HepG2 (cell line): ENCODE measurements around the gene DDIT4. TPM values are rescaled to one million over a fixed set of nuclear protein-coding genes. Genes with fewer than 3 reads are reported as not detected.

Experiments
- ARID3A ChIP-seq: IDR thresholded peaks from 2 replicates; pipeline ENCODE4 v1.6.1; 2012; ENCODE audit warnings: low read depth, low read length, improper control_type of control experiment
- ASH2L ChIP-seq: fragments of 300-600, 200-600 bp; sonication (generic); IDR thresholded peaks from 2 replicates; pipeline ENCODE4 v1.7.0; 2017; ENCODE audit warnings: low read depth, mild to moderate bottlenecking, moderate library complexity, mixed read lengths, low read length; ENCODE audit not compliant: insufficient read length
- HOXA3 ChIP-seq: sonication (generic); formaldehyde crosslinking; IDR thresholded peaks from 2 replicates; pipeline ENCODE4 v1.5.0; 2020; ENCODE audit warnings: missing genetic modification reagents
- HOXA9 ChIP-seq: sonication (generic); formaldehyde crosslinking; IDR thresholded peaks from 2 replicates; pipeline ENCODE4 v1.8.1; 2022; ENCODE audit warnings: missing genetic modification reagents, mild to moderate bottlenecking, moderate library complexity, borderline replicate concordance
- KDM5B ChIP-seq: sonication (generic); formaldehyde crosslinking; IDR thresholded peaks from 2 replicates; pipeline ENCODE4 v1.4.0; 2020; ENCODE audit warnings: missing genetic modification reagents, mild to moderate bottlenecking, borderline replicate concordance
- RFX1 ChIP-seq: fragments of 450-650 bp; IDR thresholded peaks from 2 replicates; pipeline ENCODE4 v1.6.1; 2017
- ZBTB38 ChIP-seq: sonication (generic); formaldehyde crosslinking; IDR thresholded peaks from 2 replicates; pipeline ENCODE4 v1.5.1; 2020; ENCODE audit warnings: mild to moderate bottlenecking, missing genetic modification reagents
- ZBTB49 ChIP-seq: sonication (generic); formaldehyde crosslinking; IDR thresholded peaks from 2 replicates; pipeline ENCODE4 v1.4.0; 2020; ENCODE audit warnings: missing genetic modification reagents, borderline replicate concordance
- ZNF709 ChIP-seq: sonication (generic); formaldehyde crosslinking; IDR thresholded peaks from 2 replicates; pipeline ENCODE4 v1.5.0; 2020; ENCODE audit warnings: mild to moderate bottlenecking, missing genetic modification reagents
- ZNF850 ChIP-seq: sonication (generic); formaldehyde crosslinking; conservative IDR thresholded peaks from 2 replicates; pipeline ENCODE4 v1.9.0; 2021; ENCODE audit warnings: mild to moderate bottlenecking, missing genetic modification reagents
- polyA plus RNA-seq, 8 experiments: library from polyadenylated mRNA; depleted of rRNA in 3 of 8; stranded (reverse) in 7 of 8; unstranded in 1 of 8; fragments of >200 nt; fragmentation: Illumina TruSeq in 4 of 8; extraction: Trizol in 4 of 8; gene quantifications; 2 replicates each; pipeline versions ENCODE4 v1.2.1 to v1.2.3, GENCODE V29; 2011 to 2016; ENCODE audit warnings: low read depth in 4 of 8, missing spikeins in 1 of 8, mixed read lengths in 1 of 8; ENCODE audit not compliant: insufficient read depth in 1 of 8
- total RNA-seq, 5 experiments: library from RNA; depleted of rRNA; stranded (reverse); fragments of >200 nt; fragmentation: Illumina TruSeq; extraction: Trizol; gene quantifications; 2 replicates each; pipeline ENCODE4 v1.2.3, GENCODE V29; 2016; ENCODE audit warnings: low read depth in 1 of 5
- TF ChIP-seq, protein P1 (sequence below): sonication (generic); formaldehyde crosslinking; IDR thresholded peaks from 2 replicates; pipeline ENCODE4 v1.5.1; 2020; ENCODE audit warnings: missing genetic modification reagents, mild to moderate bottlenecking, borderline replicate concordance
- TF ChIP-seq, protein P2 (sequence below): sonication (generic); formaldehyde crosslinking; IDR thresholded peaks from 2 replicates; pipeline ENCODE4 v1.4.0; 2020; ENCODE audit warnings: low read depth, missing genetic modification reagents
- TF ChIP-seq, protein P3 (sequence below): sonication (generic); formaldehyde crosslinking; IDR thresholded peaks from 2 replicates; pipeline ENCODE4 v1.8.0; 2022; ENCODE audit warnings: mild to moderate bottlenecking, missing genetic modification reagents, moderate library complexity
- TF ChIP-seq, protein P4 (sequence below): sonication (generic); formaldehyde crosslinking; IDR thresholded peaks from 2 replicates; pipeline ENCODE4 v1.4.0; 2020; ENCODE audit warnings: mild to moderate bottlenecking, low read depth, missing genetic modification reagents

Gene DDIT4
- total and polyA plus RNA-seq, 2 of the 13 experiments (the other 11 are each of a cell fraction or from before 2014, with no cell fraction given) = 35.6 to 40.7 TPM

DNA sequence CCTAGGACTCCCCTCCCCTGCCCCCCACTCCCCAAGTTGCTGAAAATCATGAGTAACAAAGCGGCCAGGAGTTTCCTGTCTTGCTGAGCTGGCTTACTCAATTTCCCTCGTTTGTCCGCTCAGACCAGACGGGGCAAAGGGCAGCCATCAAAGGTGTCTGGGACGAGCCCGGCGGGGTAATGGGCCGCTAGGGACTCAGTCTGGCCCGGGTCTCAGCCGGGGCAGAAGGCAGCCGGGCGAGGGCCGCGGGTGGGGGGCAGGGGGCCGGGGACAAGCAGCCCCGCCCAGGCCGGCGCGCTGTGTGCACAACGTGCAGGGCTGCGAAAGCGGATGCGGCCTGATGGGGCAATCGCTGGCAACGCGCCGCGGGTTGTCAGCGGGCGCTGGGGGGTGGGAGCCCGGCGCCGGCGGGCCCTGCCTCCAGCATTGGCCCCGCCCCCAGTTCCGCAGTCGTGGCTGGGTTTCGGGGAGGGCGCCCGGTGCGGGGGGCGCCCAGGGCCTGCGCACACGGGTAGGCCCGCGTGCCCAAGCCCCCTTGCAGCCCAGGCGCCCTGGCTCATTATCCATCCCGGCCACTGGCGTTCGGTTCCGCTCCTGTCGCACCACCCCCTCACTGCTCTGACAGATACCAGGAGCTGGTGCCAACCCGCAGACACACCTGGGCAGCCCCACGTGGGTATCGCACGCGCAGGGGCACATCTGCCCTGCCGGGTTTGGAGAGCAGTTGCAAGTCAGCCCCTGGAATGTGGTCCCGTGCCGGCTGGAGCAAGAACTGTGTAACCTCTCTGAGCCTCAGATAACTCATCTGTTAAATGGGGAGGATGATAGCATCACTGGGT lies 45.9 kb downstream of the DDIT4 start (continued):
- TF ChIP-seq, protein P1, sequence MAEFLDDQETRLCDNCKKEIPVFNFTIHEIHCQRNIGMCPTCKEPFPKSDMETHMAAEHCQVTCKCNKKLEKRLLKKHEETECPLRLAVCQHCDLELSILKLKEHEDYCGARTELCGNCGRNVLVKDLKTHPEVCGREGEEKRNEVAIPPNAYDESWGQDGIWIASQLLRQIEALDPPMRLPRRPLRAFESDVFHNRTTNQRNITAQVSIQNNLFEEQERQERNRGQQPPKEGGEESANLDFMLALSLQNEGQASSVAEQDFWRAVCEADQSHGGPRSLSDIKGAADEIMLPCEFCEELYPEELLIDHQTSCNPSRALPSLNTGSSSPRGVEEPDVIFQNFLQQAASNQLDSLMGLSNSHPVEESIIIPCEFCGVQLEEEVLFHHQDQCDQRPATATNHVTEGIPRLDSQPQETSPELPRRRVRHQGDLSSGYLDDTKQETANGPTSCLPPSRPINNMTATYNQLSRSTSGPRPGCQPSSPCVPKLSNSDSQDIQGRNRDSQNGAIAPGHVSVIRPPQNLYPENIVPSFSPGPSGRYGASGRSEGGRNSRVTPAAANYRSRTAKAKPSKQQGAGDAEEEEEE (CRISPR knock-in tag) = no peak
- TF ChIP-seq, protein P2, sequence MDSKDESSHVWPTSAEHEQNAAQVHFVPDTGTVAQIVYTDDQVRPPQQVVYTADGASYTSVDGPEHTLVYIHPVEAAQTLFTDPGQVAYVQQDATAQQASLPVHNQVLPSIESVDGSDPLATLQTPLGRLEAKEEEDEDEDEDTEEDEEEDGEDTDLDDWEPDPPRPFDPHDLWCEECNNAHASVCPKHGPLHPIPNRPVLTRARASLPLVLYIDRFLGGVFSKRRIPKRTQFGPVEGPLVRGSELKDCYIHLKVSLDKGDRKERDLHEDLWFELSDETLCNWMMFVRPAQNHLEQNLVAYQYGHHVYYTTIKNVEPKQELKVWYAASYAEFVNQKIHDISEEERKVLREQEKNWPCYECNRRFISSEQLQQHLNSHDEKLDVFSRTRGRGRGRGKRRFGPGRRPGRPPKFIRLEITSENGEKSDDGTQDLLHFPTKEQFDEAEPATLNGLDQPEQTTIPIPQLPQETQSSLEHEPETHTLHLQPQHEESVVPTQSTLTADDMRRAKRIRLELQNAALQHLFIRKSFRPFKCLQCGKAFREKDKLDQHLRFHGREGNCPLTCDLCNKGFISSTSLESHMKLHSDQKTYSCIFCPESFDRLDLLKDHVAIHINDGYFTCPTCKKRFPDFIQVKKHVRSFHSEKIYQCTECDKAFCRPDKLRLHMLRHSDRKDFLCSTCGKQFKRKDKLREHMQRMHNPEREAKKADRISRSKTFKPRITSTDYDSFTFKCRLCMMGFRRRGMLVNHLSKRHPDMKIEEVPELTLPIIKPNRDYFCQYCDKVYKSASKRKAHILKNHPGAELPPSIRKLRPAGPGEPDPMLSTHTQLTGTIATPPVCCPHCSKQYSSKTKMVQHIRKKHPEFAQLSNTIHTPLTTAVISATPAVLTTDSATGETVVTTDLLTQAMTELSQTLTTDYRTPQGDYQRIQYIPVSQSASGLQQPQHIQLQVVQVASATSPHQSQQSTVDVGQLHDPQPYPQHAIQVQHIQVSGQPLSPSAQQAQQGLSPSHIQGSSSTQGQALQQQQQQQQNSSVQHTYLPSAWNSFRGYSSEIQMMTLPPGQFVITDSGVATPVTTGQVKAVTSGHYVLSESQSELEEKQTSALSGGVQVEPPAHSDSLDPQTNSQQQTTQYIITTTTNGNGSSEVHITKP = peak; percentile 35; the same call in 1 of the 2 replicates
- TF ChIP-seq ZNF850 (CRISPR knock-in tag) = no peak
- TF ChIP-seq RFX1 = no peak
- peak; percentile 73; the same call in 1 of the 2 replicates for TF ChIP-seq ZBTB38 (CRISPR knock-in tag)
- TF ChIP-seq ZNF709 (CRISPR knock-in tag) = no peak; the same call in 1 of the 2 replicates
- no peak for TF ChIP-seq ASH2L
- TF ChIP-seq ARID3A = no peak
- TF ChIP-seq, protein P3, sequence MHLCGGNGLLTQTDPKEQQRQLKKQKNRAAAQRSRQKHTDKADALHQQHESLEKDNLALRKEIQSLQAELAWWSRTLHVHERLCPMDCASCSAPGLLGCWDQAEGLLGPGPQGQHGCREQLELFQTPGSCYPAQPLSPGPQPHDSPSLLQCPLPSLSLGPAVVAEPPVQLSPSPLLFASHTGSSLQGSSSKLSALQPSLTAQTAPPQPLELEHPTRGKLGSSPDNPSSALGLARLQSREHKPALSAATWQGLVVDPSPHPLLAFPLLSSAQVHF = no peak
- TF ChIP-seq HOXA3 (CRISPR knock-in tag) = peak; percentile 89
- peak; percentile 73 for TF ChIP-seq HOXA9 (CRISPR knock-in tag)
- TF ChIP-seq KDM5B (CRISPR knock-in tag) = peak; percentile 85; the same call in 1 of the 2 replicates
- no peak for TF ChIP-seq ZBTB49 (CRISPR knock-in tag)
- TF ChIP-seq, protein P4, sequence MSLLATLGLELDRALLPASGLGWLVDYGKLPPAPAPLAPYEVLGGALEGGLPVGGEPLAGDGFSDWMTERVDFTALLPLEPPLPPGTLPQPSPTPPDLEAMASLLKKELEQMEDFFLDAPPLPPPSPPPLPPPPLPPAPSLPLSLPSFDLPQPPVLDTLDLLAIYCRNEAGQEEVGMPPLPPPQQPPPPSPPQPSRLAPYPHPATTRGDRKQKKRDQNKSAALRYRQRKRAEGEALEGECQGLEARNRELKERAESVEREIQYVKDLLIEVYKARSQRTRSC (CRISPR knock-in tag) = no peak
